ENCODE results near the gene RNF227. TPM values are rescaled to one million over a fixed set of nuclear protein-coding genes. Genes with fewer than 3 reads are reported as not detected.

The RNF227 gene
- total RNA-seq, 6 experiments from 2014 or later: 0.18 to 0.70 (median 0.46) TPM

GRCh38 chr17:7930841-7931631, 14.9 kb upstream of the RNF227 start:
- peak overlapping the region; percentile 63 to 90 (median 82) for H3K4me3 ChIP-seq
- intact Hi-C loops (cut with DNase I): no loop called here
- WGBS (ENCODE audit: insufficient coverage, low coverage, low lambda C conversion rate, missing lambda C conversion rate): 26% methylated on average over 14 of the region's 20 CpGs
- H3K9me3 ChIP-seq: no peaks in the 10 kb centered on the region
- ATAC-seq (no peak), DNase-seq (no peak)
- no peaks in the 10 kb centered on the region for H3K36me3 ChIP-seq
- TF ChIP-seq CTCF (IDR thresholded peaks at IDR 0.05) (no peak), POLR2A (IDR thresholded peaks at IDR 0.05) (no peak)
- H3K4me1 ChIP-seq: peaks cover 0 to 5% (median 0%) of the 10 kb centered on the region in 4 donors
- H3K27ac ChIP-seq: peak overlapping the region; percentile 50 to 75 (median 62)
- H3K27me3 ChIP-seq: no peaks in the 10 kb centered on the region

GRCh38 chr17:7929158-7930023, 13.3 kb upstream of the RNF227 start, which contains the start of gene KCNAB3:
Gene KCNAB3 (minus strand): TSS chr17:7929856. CDS start chr17:7929435, 421 bp downstream.
- no peak for TF ChIP-seq POLR2A (IDR thresholded peaks at IDR 0.05)
- no peak for TF ChIP-seq CTCF (IDR thresholded peaks at IDR 0.05)
- ATAC-seq (no peak), DNase-seq (no peak)
- whole genome bisulfite sequencing (ENCODE audit: insufficient coverage, low coverage, low lambda C conversion rate, missing lambda C conversion rate): 74% methylated on average over 29 of the region's 67 CpGs
- Histone ChIP-seq H3K27me3 (no peaks in the 10 kb centered on the region), H3K4me3 (no peak within 1 kb of the TSS), H3K27ac (no peak within 1 kb of the TSS), H3K36me3 (no peaks in the 10 kb centered on the region), H3K9me3 (no peaks in the 10 kb centered on the region), H3K4me1 (peaks cover 0 to 5% (median 0%) of the 10 kb centered on the region in 4 donors)
- intact Hi-C loops (cut with DNase I): no loop called here

- Histone ChIP-seq H3K4me3 (no peak overlapping the region), H3K4me1 (peaks cover 0 to 9% (median 0%) of the 10 kb centered on the region in 4 donors), H3K27me3 (no peaks in the 10 kb centered on the region), H3K36me3 (no peaks in the 10 kb centered on the region), H3K27ac (no peak overlapping the region), H3K9me3 (no peaks in the 10 kb centered on the region)
- DNase-seq (no peak), ATAC-seq (no peak)
- intact Hi-C loops (cut with DNase I): no loop called here
- TF ChIP-seq CTCF (IDR thresholded peaks at IDR 0.05): no peak
- 67% methylated on average over 3 of the region's 3 CpGs for WGBS (ENCODE audit: insufficient coverage, low coverage, low lambda C conversion rate, missing lambda C conversion rate)
Measured at GRCh38 chr17:7927596-7927995, 11.5 kb upstream of the RNF227 start.

- no peaks in the 10 kb centered on the region for H3K9me3 ChIP-seq
- 24% methylated on average over 22 of the region's 45 CpGs for WGBS (ENCODE audit: insufficient coverage, low coverage, low lambda C conversion rate, missing lambda C conversion rate)
- peak; percentile 44 for TF ChIP-seq POLR2A (IDR thresholded peaks at IDR 0.05)
- TF ChIP-seq CTCF (IDR thresholded peaks at IDR 0.05): no peak
- H3K27me3 ChIP-seq: no peaks in the 10 kb centered on the region
- peak overlapping the region; percentile 23 to 46 (median 33) for H3K4me3 ChIP-seq
- DNase-seq (peak; percentile 77 to 83 (median 82)), ATAC-seq (peak; percentile 85 to 96 (median 94))
- no peaks in the 10 kb centered on the region for H3K36me3 ChIP-seq
- intact Hi-C loops (cut with DNase I): no loop called here
- H3K4me1 ChIP-seq: peaks cover 0 to 5% (median 0%) of the 10 kb centered on the region in 4 donors
- H3K27ac ChIP-seq: peak overlapping the region in 2 of 3 donors; percentile 38 to 43
Measured at GRCh38 chr17:7922845-7923628, 6.9 kb upstream of the RNF227 start.
